ENCODE results near the gene ZFAND3.

DNA sequence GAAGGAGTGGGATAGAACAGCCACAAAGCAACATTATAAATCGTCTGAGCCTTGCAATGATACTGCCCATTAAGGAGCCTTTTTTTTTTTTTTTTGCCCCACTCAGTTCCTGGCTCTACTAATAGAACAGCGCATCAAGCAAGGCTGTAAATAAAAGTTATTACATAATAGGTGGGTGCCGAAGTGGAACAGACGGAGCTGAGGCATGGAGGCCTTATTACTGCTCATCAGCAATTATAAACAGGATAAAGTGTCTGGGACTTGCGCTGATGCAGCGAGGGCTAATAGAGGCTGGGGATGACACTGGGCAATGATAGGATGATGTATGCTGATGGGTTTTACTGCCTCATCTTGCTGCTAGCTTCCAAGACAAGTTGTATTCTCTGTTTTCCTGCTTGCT is 272.1 kb downstream of the ZFAND3 start:
- TF ChIP-seq POLR2A (IDR thresholded peaks at IDR 0.05), result no peak
- no peak for TF ChIP-seq POLR2AphosphoS5 (IDR thresholded peaks at IDR 0.05)
- no peak for TF ChIP-seq CTCF (IDR thresholded peaks at IDR 0.05 in 8 of 11, conservative IDR thresholded peaks at IDR 0.05 in 3 of 11)

All from spleen (tissue), 7 donors.